CD4-positive, alpha-beta T cell treated with Interleukin-15 for 4 hours (primary cell): ENCODE data around the gene PNPLA4.
A peak's percentile ranks its signal among the peaks of the same experiment; 100 is the strongest.

Experiments
- DNase-seq: peaks from one replicate; pipeline ENCODE4 v3.0.0-alpha.2; 2020; ENCODE audit warnings: low spot score

Gene PNPLA4, protein sequence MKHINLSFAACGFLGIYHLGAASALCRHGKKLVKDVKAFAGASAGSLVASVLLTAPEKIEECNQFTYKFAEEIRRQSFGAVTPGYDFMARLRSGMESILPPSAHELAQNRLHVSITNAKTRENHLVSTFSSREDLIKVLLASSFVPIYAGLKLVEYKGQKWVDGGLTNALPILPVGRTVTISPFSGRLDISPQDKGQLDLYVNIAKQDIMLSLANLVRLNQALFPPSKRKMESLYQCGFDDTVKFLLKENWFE

DNA sequence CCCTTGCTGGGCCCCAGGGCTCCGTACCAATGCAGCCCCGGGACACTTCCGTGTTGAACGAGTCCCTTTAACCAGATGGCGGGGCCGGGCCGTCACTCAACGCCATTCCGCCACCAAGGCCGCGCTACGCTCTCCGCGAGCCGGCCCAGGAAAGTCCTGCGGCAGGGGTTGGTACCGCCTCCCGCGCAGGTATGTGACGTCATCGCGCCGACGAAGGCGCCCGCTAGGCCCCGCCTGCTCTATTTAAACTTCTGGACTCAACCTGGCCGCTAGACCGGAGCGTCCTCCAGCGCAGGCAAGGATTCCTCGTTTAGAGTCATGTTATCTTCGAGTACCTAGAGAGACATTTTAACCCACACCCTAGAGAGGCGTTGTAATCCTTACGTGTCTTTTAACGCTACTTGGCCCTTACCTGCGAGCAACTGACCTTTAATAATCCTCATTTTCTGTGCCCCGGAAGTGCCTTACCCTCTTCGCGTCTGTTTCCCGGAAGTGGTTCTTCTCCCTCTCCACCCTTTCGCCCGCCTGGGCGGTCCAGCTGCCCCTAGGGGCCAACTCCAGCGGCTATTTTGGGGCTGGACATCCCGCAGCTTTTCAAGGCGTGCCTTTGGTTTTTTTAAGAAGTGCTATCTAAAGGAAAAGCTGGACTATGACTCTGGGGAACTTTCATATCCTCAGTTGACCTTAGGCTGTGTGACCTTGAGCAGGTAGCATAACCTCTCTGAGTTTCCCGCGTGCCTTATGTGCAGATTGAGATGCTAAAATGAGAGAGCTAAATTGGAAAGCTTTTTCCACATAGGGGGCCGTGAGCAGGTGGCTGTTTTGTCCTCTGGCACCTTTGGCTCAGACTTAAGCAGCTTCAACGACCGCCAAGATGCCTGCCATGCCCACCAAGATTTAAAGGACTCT is at the start of gene PNPLA4:
TSS of gene PNPLA4 (minus strand) at position 155 of the 909 bp plus-strand sequence. CDS start 1,294 bp downstream, outside the sequence.
- peak; percentile 81 for DNase-seq

DNA sequence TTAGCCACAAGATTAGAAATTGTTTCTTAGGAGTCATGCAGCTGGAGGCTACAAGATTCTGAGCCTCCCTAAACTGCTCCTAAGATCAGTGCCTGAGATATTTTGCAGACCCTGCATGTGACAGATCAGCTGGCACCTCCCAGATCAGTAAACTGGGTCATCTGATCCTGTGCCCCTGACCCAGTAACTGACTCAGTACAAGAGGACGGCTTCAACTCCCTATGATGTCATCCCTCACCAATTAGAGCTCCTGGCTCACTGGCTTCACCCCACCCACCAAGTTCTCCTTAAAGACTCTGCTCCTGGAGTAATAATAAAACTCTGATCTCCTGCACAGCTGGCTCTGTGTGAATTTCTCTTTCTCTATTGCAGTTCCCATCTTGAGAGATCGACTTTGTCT is 45.4 kb upstream of the PNPLA4 start:
- no peak for DNase-seq

DNA sequence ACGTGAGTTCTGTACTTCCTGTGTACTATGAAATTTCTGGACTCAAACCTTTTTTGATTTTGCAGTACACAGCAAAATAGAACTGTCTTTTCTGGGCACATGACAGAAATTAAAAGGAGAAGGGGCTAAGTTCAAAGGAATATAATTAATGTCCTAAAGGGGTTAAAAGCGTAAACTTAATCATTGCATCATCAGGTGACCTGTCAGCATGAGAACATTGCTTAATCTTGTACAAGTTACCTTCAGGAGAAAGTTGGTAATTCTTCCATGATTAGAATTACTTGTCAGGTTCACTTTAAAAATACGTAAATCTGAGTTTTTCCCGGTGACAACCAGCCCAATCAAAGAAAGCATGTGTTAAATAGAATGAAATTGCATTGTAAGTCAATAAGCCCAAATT is 43.2 kb upstream of the PNPLA4 start:
- no peak for DNase-seq

DNA sequence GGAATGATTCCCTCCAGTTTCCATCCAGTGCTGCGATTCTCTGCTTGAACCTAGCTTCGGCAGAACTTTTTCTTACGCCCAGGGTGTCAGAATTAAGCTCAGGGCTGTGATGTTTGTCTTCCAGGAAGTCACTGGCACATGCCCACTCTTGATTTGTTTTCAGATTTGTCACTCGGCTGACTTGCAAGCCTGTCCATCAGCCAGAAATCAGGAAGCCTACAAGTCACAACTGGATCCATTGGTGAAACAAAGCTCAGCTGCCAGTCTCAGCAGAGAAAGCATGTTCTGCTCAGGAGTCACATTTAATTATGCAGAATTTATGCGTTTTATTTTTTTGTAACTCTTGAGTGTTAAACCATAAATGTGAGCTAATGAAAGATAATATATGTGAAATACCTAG is 38.2 kb upstream of the PNPLA4 start:
- no peak for DNase-seq

DNA sequence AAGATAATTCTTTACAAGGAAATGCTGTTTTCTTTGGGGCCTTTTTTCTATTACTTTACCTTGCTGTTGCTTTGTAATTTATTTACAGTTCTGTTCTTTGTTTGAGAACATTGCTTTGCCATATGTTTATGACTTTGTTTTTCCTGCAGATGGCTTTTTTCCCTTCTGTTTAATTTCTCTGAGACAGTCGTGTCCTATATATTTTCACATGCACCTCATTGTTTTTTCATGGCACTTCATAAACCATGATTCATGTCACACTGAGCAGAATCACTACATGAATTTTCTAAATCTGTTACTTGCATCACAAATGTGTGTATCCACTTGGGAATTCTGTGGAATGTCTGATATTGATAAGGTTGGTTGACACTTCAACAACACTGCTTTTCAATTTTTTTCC is 33.0 kb upstream of the PNPLA4 start:
- no peak for DNase-seq

DNA sequence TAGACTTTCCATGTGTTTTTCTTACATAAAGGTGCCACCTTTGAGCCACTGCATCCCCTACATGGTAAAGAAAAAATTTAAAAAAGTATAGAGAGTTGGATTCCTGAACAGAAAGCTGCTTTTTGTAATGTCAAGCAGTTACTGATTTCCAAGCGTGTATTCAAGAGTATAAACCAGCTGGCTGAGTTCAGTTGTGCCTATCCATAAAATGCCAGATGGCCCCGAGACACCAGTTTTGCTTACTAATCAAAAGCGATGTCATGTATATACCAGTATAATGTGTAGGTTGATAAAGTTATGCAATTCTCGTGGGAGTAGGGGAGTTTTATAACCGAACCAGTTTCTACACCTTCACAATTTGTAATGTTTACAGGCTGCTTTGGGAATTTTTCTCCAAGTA is 26.2 kb upstream of the PNPLA4 start:
- DNase-seq = no peak

DNA sequence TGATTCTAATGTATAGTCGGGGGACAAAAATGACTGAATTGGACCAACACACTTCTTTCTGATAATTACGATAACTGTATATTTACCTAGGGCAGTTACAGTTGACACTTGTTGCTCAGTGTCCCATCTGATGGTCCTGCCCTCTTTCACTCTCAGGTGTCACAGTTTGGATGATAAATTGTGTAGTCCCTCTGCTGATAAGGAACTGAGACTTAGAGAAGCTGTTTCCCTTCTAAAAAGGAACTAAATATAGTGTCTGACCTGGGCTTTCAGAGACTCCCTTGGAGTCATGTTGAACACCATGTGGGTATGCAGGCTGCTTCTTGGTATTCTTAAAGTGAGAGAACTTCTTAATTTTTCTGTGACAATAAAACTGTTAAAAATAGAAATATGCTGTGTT is 23.7 kb upstream of the PNPLA4 start:
- no peak for DNase-seq

DNA sequence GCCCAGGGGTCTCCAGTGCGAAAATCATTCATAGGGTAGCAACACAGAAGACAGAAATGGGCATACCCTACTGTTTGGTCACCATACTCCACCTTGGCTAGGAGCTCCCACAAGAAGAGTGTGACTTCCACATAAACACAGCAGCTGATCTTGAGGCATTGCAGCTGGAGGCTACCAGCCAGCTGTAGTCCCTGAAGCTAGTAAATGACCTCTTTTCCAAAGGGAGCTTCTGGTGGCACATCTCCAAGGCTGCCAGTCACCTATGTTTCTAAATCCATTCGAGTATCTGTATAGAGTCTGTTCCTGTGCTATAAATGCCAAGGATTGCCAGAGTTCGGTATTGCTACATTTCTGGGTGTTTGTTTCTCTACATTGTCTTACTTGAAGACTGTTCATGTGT is 21.3 kb upstream of the PNPLA4 start:
- no peak for DNase-seq

DNA sequence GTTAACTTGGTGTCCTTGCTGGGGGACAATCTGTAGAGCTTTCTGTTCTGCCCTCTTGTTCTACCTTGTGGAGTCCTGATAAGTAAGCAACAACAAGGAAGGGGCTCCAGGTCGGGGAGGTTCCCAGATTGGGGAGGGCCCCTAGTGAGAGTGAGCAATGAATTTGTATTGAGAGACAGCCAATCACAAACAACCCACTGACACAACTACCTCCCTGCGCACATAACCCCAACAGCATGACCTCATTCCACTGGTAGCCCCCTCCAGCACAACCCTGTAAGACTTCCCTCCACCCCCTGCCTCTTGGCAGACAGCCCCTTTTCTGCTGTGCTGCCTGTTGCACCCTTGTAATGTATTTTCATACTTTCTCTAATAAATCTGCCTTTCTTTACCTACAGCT is 19.7 kb upstream of the PNPLA4 start:
- DNase-seq = no peak

DNA sequence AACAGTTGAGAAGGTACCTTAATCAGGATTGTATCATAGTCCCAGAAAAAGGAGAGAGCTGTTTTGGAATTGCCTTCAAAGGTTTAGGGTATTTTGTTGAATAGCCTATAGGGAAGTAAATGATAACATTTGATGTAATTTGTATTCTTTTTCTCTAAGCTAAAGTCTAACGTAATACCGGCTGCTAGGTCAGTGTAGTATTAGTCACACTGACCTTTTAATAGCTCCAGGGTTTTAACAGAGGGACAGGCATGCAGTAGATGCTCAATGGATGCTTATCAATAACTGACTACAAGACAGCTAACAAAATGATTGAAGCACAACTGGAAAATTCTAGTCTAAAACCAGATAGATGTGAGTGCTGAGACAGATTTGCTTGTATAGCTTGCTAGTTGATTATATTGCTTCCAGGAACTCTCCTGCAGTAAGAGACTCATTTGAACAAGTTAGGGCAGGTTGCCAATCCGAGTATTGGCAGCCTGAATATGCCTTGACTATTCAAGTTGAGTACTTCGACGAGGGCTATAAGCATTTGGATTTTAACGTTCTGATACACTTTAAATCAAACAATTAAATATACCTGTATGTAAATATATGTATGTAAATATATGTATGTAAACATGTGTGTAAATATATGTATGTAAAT is 16.5 kb upstream of the PNPLA4 start:
- no peak for DNase-seq

DNA sequence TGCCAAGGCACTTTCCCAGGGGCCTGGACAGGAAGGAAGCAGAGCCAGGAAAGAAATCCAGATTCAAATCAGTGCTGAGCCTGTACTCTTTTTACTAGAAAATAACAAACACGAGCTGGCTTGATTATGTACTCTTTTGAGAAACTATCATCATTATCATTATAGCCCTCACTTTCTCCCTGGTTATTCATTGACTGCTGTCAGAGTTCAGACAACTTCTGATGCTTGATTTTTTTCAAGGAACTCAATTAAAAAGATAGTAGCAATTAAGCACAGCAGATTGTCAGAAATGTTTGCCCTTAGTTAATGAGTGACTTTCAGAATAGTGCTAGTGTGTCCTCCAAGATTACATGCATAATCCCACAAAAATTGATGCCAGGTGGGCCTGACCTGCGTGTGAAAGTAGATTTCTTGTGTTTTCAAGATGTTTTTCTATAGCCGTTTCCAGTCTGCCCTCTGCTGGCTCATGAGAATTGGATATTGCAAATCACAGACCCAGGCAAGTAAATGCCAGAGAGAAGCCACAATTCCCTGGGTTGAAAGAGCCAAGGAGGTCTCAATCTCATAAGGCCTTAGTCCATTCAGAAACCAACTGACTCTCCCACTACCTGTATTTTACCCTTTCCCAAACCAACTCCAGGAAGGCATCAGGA is 14.3 kb upstream of the PNPLA4 start:
- no peak for DNase-seq

DNA sequence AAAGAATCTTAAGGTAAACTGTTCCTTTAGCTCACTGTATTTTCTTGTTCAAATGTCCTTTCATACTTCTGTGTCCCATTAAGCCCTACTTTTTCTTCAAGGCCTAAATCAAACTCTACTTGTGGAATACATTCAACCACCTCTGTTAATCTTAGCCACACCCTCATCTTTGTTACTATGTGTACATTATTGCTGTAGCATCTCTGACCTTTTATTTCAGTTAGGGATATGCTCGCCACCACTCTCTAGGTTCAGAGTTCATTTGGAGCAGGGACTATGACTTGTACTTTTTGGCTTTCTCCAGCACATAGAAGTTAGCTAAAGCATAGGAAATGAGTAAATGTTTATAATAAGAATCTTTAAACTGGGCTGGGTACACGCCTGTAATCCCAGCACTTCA is 6.8 kb upstream of the PNPLA4 start:
- no peak for DNase-seq

DNA sequence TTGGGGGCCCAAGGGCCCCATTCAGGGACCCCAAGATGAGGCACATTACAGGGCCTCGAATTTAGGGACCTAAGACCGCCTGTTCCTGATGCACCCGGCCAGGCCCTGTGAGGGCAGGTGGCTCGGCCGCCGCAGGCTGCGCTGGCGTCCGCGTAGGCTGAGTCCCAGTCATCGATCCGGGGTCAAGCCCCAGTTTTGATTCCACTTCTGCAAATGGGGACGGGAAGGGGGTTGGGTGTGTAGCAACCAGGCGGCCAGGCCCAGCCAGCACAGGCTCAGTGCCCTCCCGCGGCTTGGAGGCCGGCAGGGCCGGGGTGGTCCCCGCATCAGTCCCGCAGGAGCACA is 327 bp downstream of the PNPLA4 start:
- no peak for DNase-seq

DNA sequence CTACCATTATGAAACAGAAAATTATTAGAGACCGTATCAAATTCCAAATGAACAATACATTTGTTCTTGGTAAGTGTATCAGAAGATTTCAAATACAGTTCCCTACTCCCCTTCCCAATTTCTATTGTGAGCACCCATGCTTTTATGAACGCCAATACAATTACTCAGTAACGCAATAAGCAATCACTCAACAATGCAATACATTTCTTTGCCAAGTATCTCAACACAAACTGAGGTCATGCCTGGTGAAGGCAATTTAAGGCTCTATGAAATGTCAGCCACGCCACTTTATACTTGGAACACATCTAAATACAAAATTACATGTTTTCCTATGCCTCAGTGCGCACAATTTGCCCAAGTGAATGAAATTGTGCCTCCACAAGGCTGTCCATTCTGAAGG is 712 bp downstream of the PNPLA4 start:
- DNase-seq = no peak

DNA sequence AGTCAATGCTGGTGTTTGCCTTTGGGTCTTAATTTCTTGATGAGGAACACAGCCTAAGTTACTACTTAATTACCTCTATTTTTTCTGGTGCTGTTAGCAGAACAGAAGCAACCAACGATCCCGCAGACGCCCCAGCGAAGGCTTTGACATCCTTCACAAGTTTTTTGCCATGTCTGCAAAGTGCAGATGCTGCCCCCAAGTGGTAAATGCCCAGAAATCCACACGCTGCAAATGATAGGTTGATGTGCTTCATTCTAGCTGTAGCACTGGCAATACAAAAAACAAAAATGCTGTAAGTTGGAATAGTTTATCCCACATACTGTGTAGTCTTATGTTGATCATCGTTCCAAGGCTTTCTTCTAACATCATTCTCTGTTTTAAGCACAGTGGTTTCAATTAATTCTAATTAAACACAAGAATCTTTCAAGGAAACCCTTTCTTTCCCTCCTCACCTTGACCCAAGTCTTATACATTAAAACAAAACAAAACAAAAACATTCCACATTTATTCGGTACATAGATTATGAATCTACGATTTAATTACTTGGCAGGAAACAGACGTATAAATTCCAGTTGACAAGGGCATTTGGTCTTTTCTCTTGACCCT is 1.2 kb downstream of the PNPLA4 start:
- peak; percentile 60 for DNase-seq

DNA sequence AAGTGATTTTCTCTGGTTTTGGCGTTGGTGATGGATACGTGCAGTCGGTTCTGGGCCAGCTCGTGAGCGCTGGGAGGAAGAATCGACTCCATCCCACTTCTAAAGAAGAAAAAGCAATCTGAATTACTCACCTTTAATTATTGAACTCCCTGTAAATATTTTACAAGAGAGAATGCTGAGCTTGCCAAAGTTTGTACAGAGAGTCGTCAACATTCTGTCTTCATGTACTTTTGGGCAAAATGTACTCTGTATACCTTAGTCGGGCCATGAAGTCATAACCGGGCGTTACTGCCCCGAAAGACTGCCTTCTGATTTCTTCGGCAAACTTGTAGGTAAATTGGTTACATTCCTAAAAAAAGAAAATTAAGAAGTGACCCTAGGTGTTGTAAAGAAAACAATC is 5.5 kb downstream of the PNPLA4 start:
- no peak for DNase-seq

DNA sequence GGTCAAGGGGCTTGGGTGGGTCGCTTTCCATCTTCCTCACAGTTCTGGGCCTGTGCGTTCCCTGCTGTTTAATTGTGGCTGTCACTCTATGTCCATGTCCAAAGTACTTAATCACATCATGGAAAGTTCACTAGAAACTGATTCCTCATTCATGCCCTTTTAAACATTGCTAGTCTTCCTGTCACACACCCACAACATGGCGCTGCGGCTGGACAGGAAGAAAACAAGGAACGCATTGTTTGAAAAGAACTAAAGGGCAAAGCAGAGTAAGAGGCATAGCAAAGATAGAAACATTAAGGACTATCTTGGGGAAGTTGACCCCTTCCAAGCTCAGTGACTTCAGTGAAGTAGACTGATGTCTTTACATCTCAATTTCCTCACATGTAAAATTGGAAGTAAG is 18.4 kb downstream of the PNPLA4 start:
- DNase-seq = no peak

DNA sequence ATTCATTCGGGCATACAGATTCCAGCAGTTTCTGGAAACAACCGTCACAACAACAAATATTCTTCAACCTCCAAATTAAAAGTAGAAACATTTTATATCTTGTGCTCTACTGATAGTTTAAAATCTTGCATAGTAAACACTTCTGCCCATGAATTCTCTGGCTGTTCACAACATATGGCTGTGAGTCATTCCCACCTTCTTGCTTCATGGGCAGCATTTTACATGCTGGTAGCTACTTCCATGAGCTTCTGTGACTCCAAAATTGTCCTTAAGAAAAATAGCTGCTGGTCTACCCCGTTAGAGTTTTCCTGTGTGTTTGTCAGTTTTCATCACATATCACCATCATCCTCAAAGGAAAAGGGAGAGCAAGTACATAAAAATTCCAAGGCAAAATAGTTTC is 22.7 kb downstream of the PNPLA4 start:
- no peak for DNase-seq

DNA sequence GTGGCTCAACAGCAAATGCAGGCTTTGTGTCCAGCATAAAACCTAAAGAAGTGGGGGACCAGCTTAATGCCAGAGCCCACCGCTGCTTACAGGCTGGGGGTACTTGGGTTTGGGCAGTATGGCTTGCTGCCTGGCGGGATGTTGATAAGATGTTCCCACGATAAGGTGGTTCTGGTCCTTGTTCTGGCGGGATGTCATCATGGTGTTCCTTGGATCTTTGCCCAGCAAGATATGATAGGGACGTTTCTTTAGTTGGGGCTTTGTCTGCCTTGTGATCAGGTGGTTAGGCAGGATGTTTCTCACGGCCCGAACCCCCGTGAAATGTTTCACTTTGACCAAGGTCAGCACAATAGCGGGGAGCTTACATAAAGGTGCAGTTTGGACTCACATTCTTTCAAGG is 35.3 kb downstream of the PNPLA4 start:
- DNase-seq = no peak

DNA sequence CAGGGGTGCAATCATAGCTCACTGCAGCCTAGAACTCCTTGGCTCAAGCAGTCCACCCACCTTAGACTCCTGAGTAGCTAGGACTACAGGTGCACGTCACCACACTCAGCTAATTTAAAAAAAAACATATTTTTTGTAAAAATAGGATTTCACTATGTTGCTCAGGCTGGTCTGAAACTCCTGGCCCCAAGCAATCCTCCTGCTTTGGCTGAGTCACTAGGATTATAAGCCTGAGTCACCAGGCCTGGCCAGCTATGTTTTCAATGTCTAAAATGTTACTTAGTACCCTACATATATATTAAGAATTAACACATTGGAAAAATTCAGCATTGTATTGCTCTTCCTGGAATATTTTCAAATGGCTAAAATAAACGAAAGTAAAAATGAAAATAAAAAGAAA is 37.5 kb downstream of the PNPLA4 start:
- DNase-seq = no peak

DNA sequence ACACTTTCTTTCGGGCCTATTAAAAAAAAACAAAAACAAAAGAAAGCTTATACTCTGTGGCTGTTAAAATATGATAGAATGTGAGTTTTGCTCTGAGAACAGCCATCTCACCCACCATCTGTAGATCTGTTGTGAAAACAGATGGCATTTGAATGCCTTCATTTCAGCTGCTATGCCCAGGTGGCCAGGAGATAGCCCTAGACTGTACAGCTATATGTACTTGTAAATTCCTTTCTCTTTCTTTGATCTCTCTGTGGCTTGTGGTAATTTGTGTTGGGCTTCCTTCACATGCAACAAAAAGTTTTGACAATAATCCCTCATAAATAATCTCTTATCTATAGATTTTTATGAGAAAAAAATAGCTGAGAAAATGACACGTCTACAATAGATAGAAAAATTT is 38.1 kb downstream of the PNPLA4 start:
- no peak for DNase-seq

DNA sequence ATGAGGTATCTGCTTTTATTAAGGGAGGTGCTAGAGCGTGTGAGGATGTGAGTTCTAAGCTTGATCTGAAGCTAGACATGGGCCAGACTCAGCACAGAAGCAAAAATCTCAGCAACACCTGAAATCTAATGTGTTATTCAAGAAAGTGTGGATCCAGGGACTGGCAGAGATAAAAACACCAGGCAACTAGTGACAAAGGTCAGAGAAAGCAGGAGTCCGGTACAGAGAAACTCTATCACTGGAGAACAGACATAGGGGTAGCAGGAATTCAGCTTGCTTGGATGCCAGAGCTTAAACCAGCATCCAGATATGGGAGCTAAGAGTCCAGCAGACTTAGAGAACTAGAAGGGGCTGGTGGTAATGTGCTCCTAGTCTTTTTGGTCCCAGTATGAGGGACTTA is 50.3 kb downstream of the PNPLA4 start:
- no peak for DNase-seq
